WTC11 (cell line): ENCODE data around the gene CAMK2B. TPM values are rescaled to one million over a fixed set of nuclear protein-coding genes. Genes with fewer than 3 reads are reported as not detected.
A peak's percentile ranks its signal among the peaks of the same experiment; 100 is the strongest.

ENCODE experiments used
- ATAC-seq: fragments of 200-7000 bp; cut with Tn5 transposase; 2 replicates; pipeline ENCODE4 v1.10.0; 2021; ENCODE audit warnings: mild to moderate bottlenecking, moderate library complexity
- CTCF ChIA-PET: fragments of 300-600 bp; sonication (Branson Sonifier 250); formaldehyde crosslinking; loops from one replicate; lab custom pipeline; 2021; ENCODE audit warnings: antibody characterized with exemption; lab: Charles Lee
- POLR2A ChIA-PET: fragments of 350-600 bp; sonication (Branson Sonifier 250); formaldehyde crosslinking; loops from one replicate; lab custom pipeline; 2021; ENCODE audit warnings: antibody characterized with exemption; lab: Charles Lee
- DNase-seq: peaks from one replicate; pipeline ENCODE4 v3.0.0; 2021; ENCODE audit warnings: low spot score
- H3K27ac Mint-ChIP-seq: 2 replicates; pipeline ENCODE4 v1.8.0; 2021; ENCODE audit warnings: mixed read lengths
- H3K27me3 Mint-ChIP-seq: 2 replicates; pipeline ENCODE4 v1.8.0; 2021; ENCODE audit warnings: low read depth, mild to moderate bottlenecking, moderate library complexity, mixed read lengths
- H3K36me3 Mint-ChIP-seq: 2 replicates; pipeline ENCODE4 v1.8.0; 2021; ENCODE audit warnings: mixed read lengths
- H3K4me1 Mint-ChIP-seq: 2 replicates; pipeline ENCODE4 v1.8.0; 2022; ENCODE audit warnings: mixed read lengths
- H3K4me3 Mint-ChIP-seq: 2 replicates; pipeline ENCODE4 v1.8.0; 2021; ENCODE audit warnings: mild to moderate bottlenecking, moderate library complexity, mixed read lengths
- H3K9me3 Mint-ChIP-seq: 2 replicates; pipeline ENCODE4 v1.8.0; 2021; ENCODE audit warnings: mixed read lengths
- CREB1 ChIP-seq: sonication (generic); formaldehyde crosslinking; IDR thresholded peaks from 2 replicates; pipeline ENCODE4 v1.8.0; 2023; ENCODE audit warnings: mild to moderate bottlenecking, missing genetic modification reagents
- FOXP1 ChIP-seq: sonication (generic); formaldehyde crosslinking; IDR thresholded peaks from 2 replicates; pipeline ENCODE4 v1.8.0; 2022; ENCODE audit warnings: missing genetic modification reagents, mild to moderate bottlenecking, moderate library complexity, borderline replicate concordance
- GABPB1 ChIP-seq: sonication (generic); formaldehyde crosslinking; IDR thresholded peaks from 2 replicates; pipeline ENCODE4 v1.8.1; 2023; ENCODE audit warnings: mild to moderate bottlenecking, missing genetic modification reagents
- GRHL2 ChIP-seq: fragments of 250-450 bp; sonication (Bioruptor Pico); IDR thresholded peaks from 2 replicates; pipeline ENCODE4 v1.8.0; 2022; ENCODE audit warnings: mild to moderate bottlenecking, moderate library complexity; ENCODE audit not compliant: insufficient replicate concordance, severe bottlenecking
- IRF2 ChIP-seq: sonication (generic); formaldehyde crosslinking; IDR thresholded peaks from 2 replicates; pipeline ENCODE4 v1.8.0; 2022; ENCODE audit warnings: low read depth, missing genetic modification reagents, borderline replicate concordance
- JAZF1 ChIP-seq: fragments of 250-450 bp; sonication (Bioruptor Pico); IDR thresholded peaks from 2 replicates; pipeline ENCODE4 v1.9.0; 2021; ENCODE audit warnings: moderate library complexity, mild to moderate bottlenecking, inconsistent platforms
- KAT7 ChIP-seq: sonication (generic); formaldehyde crosslinking; IDR thresholded peaks from 2 replicates; pipeline ENCODE4 v1.8.1; 2023; ENCODE audit warnings: missing genetic modification reagents, mild to moderate bottlenecking, borderline replicate concordance
- MYBL2 ChIP-seq: sonication (generic); formaldehyde crosslinking; IDR thresholded peaks from 2 replicates; pipeline ENCODE4 v1.8.1; 2023; ENCODE audit warnings: mild to moderate bottlenecking, moderate library complexity, missing genetic modification reagents
- OVOL2 ChIP-seq: fragments of 250-450 bp; sonication (Bioruptor Pico); IDR thresholded peaks from 2 replicates; pipeline ENCODE4 v1.9.0; 2021; ENCODE audit warnings: mild to moderate bottlenecking, borderline replicate concordance
- PRRX2 ChIP-seq: fragments of 250-450 bp; sonication (Bioruptor Pico); IDR thresholded peaks from 2 replicates; pipeline ENCODE4 v1.8.0; 2021; ENCODE audit warnings: mild to moderate bottlenecking
- TEAD1 ChIP-seq: sonication (generic); formaldehyde crosslinking; IDR thresholded peaks from 2 replicates; pipeline ENCODE4 v1.8.0; 2022; ENCODE audit warnings: mild to moderate bottlenecking, missing genetic modification reagents
- TP53 ChIP-seq: sonication (generic); formaldehyde crosslinking; IDR thresholded peaks from 2 replicates; pipeline ENCODE4 v1.8.1; 2023; ENCODE audit warnings: mild to moderate bottlenecking, missing genetic modification reagents
- ZBTB21 ChIP-seq: sonication (generic); formaldehyde crosslinking; IDR thresholded peaks from 2 replicates; pipeline ENCODE4 v1.8.1; 2023; ENCODE audit warnings: mild to moderate bottlenecking, missing genetic modification reagents, borderline replicate concordance
- ZNF138 ChIP-seq: sonication (generic); formaldehyde crosslinking; conservative IDR thresholded peaks from 2 replicates; pipeline ENCODE4 v1.8.1; 2022; ENCODE audit warnings: mild to moderate bottlenecking, moderate library complexity, missing genetic modification reagents
- ZNF317 ChIP-seq: sonication (generic); formaldehyde crosslinking; IDR thresholded peaks from 2 replicates; pipeline ENCODE4 v1.8.1; 2023; ENCODE audit warnings: low read depth, mild to moderate bottlenecking, moderate library complexity, missing genetic modification reagents, borderline replicate concordance
- ZNF396 ChIP-seq: fragments of 250-450 bp; sonication (Bioruptor Pico); IDR thresholded peaks from 2 replicates; pipeline ENCODE4 v1.8.0; 2021; ENCODE audit warnings: mild to moderate bottlenecking, moderate library complexity, borderline replicate concordance
- ZNF416 ChIP-seq: fragments of 250-450 bp; sonication (Bioruptor Pico); IDR thresholded peaks from 2 replicates; pipeline ENCODE4 v1.9.0; 2021; ENCODE audit warnings: mild to moderate bottlenecking, inconsistent platforms
- total RNA-seq: library from RNA; stranded (reverse); gene quantifications from 3 replicates; pipeline ENCODE4 v1.2.3, GENCODE V29; 2021
- TF ChIP-seq, protein P1 (sequence below): sonication (generic); formaldehyde crosslinking; IDR thresholded peaks from 2 replicates; pipeline ENCODE4 v1.8.0; 2022; ENCODE audit warnings: mild to moderate bottlenecking, missing genetic modification reagents
- TF ChIP-seq, protein P2 (sequence below): sonication (generic); formaldehyde crosslinking; IDR thresholded peaks from 2 replicates; pipeline ENCODE4 v1.8.0; 2023; ENCODE audit warnings: missing genetic modification reagents
- TF ChIP-seq, protein P3 (sequence below): sonication (generic); formaldehyde crosslinking; IDR thresholded peaks from 2 replicates; pipeline ENCODE4 v1.8.1; 2022; ENCODE audit warnings: mild to moderate bottlenecking, moderate library complexity, missing genetic modification reagents
- TF ChIP-seq, protein P4 (sequence below): sonication (generic); formaldehyde crosslinking; IDR thresholded peaks from 2 replicates; pipeline ENCODE4 v1.8.1; 2022; ENCODE audit warnings: low read depth, missing genetic modification reagents, borderline replicate concordance
- TF ChIP-seq, protein P5 (sequence below): fragments of 200-600 bp; IDR thresholded peaks from 2 replicates; pipeline ENCODE4 v1.8.0; 2022; ENCODE audit warnings: antibody characterized with exemption
- TF ChIP-seq, protein P6 (sequence below): sonication (generic); formaldehyde crosslinking; IDR thresholded peaks from 2 replicates; pipeline ENCODE4 v1.8.1; 2023; ENCODE audit warnings: mild to moderate bottlenecking, missing genetic modification reagents

CAMK2B gene
- total RNA-seq, 1 experiment from 2014 or later: 0.44 TPM

DNA sequence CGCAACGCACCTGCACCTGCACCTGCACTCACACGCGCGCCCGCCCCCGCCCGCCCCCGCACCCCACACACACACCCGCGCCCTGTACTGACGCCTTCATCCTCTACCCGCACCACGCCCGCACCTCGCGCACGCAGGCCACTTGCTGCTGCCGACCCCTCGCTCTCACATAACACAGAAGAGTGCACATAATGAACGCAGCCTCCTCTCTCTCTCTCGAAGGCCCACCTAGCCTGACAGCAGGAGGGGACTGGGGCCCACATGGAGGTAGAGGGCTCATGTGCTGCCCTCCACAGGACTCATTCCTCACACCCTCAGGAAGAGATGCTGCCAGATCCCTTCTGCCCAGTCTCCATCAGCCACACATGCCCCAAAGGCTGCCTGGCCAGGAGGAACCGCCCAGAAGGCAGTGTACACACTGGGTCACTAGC lies 432 bp upstream of the CAMK2B start:
- peak overlapping the region; percentile 88 for H3K4me3 Mint-ChIP-seq

DNA sequence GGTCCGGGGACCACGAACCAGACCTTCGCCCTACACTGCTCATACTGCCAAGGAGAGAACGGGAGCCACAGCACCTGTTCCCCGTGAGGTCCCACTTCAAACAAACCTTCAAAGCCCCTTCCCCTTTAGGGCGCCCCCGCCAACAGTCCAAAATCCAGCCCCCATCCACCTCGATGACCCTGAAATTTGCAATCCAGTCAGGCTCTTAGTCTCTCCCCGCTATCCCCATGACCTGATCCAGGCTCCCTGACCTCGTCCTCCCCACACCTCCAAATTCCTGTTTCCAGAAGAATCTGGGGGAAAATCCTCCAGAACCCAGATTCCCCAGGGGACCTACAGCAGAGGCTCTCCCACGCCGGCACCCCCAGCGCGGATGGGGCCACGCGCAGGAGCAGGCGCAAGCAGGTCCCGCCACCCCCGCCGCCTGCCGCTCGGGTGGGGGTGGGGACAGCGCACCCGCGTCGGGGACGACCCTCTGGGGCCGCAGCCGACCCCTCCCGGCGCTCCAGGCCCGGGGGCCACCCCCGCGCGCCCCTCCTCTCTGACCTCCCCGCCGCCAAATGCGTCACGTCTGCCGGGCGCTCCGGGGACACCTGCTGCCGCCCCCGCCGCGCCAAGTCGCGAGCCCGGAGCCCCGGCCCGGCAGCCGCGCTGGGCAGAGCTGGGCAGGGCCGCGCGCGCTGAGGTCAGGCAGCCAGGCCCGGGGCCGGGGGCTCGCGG lies 753 bp downstream of the CAMK2B start:
- no peak for DNase-seq
- no peaks in the 10 kb centered on the region for H3K36me3 Mint-ChIP-seq
- H3K4me1 Mint-ChIP-seq: peaks cover 17% of the 10 kb centered on the region
- ChIA-PET CTCF (no interaction called here), POLR2A (no interaction called here)
- no peak for ATAC-seq
- peaks cover 62% of the 10 kb centered on the region for H3K27me3 Mint-ChIP-seq
- peaks cover 6% of the 10 kb centered on the region; the same call in 1 of the 2 replicates for H3K9me3 Mint-ChIP-seq
- H3K4me3 Mint-ChIP-seq: peak overlapping the region; percentile 69
- TF ChIP-seq ZNF317 (CRISPR knock-in tag) (no peak), IRF2 (CRISPR knock-in tag) (no peak), FOXP1 (CRISPR knock-in tag) (0 out of 2 replicates have a peak, but pooled peaks have one; percentile 19), ZNF396 (CRISPR knock-in tag) (no peak)
- TF ChIP-seq, protein P1, sequence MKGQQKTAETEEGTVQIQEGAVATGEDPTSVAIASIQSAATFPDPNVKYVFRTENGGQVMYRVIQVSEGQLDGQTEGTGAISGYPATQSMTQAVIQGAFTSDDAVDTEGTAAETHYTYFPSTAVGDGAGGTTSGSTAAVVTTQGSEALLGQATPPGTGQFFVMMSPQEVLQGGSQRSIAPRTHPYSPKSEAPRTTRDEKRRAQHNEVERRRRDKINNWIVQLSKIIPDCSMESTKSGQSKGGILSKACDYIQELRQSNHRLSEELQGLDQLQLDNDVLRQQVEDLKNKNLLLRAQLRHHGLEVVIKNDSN (CRISPR knock-in tag): no peak
- no peak overlapping the region for H3K27ac Mint-ChIP-seq

More for the DNA sequence above, 432 bp upstream of the CAMK2B start:
- TF ChIP-seq, protein P2, sequence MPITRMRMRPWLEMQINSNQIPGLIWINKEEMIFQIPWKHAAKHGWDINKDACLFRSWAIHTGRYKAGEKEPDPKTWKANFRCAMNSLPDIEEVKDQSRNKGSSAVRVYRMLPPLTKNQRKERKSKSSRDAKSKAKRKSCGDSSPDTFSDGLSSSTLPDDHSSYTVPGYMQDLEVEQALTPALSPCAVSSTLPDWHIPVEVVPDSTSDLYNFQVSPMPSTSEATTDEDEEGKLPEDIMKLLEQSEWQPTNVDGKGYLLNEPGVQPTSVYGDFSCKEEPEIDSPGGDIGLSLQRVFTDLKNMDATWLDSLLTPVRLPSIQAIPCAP: no peak
- TF ChIP-seq KAT7 (0 out of 2 replicates have a peak, but pooled peaks have one; percentile 43), ZNF138 (CRISPR knock-in tag) (no peak), JAZF1 (CRISPR knock-in tag) (no peak), OVOL2 (CRISPR knock-in tag) (no peak), ZNF416 (CRISPR knock-in tag) (0 out of 2 replicates have a peak, but pooled peaks have one; percentile 11), TEAD1 (no peak), GABPB1 (CRISPR knock-in tag) (no peak), CREB1 (CRISPR knock-in tag) (no peak)
- ChIA-PET POLR2A (no interaction called here), CTCF (no interaction called here)
- peaks cover 17% of the 10 kb centered on the region for H3K4me1 Mint-ChIP-seq
- peaks cover 65% of the 10 kb centered on the region for H3K27me3 Mint-ChIP-seq
- no peak overlapping the region for H3K27ac Mint-ChIP-seq
- H3K36me3 Mint-ChIP-seq: no peaks in the 10 kb centered on the region
- no peak for DNase-seq
- ATAC-seq: peak; percentile 71
- peaks cover 6% of the 10 kb centered on the region; the same call in 1 of the 2 replicates for H3K9me3 Mint-ChIP-seq

DNA sequence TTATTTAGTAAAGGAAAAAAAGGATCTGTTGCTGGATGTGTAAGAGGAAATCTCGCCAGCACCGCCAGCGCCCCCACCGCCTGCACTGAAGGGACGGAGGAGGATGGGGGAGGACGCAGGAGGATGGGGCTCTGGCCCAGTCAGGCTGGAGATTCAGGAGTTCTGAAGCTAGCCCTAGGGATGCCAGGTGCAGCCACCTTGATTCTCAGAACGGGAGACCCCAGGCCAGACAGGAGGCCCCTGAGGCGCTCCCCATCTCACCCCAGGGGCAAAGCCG lies 1.3 kb downstream of the CAMK2B start:
- ATAC-seq: 0 out of 2 replicates have a peak, but pooled peaks have one; percentile 8
- Mint-ChIP-seq H3K9me3 (peaks cover 6% of the 10 kb centered on the region; the same call in 1 of the 2 replicates), H3K4me3 (peak overlapping the region; percentile 69), H3K27ac (no peak overlapping the region), H3K27me3 (peaks cover 62% of the 10 kb centered on the region), H3K36me3 (no peaks in the 10 kb centered on the region), H3K4me1 (peaks cover 17% of the 10 kb centered on the region)
- ChIA-PET CTCF (no interaction called here), POLR2A (no interaction called here)
- no peak for DNase-seq
- no peak for TF ChIP-seq ZNF138 (CRISPR knock-in tag)
- TF ChIP-seq, protein P3, sequence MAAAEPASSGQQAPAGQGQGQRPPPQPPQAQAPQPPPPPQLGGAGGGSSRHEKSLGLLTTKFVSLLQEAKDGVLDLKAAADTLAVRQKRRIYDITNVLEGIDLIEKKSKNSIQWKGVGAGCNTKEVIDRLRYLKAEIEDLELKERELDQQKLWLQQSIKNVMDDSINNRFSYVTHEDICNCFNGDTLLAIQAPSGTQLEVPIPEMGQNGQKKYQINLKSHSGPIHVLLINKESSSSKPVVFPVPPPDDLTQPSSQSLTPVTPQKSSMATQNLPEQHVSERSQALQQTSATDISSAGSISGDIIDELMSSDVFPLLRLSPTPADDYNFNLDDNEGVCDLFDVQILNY (CRISPR knock-in tag): no peak
- no peak for TF ChIP-seq GRHL2 (CRISPR knock-in tag)
- TF ChIP-seq ZNF396 (CRISPR knock-in tag): no peak
- no peak for TF ChIP-seq MYBL2
- no peak for TF ChIP-seq ZBTB21 (CRISPR knock-in tag)
- TF ChIP-seq, protein P4, sequence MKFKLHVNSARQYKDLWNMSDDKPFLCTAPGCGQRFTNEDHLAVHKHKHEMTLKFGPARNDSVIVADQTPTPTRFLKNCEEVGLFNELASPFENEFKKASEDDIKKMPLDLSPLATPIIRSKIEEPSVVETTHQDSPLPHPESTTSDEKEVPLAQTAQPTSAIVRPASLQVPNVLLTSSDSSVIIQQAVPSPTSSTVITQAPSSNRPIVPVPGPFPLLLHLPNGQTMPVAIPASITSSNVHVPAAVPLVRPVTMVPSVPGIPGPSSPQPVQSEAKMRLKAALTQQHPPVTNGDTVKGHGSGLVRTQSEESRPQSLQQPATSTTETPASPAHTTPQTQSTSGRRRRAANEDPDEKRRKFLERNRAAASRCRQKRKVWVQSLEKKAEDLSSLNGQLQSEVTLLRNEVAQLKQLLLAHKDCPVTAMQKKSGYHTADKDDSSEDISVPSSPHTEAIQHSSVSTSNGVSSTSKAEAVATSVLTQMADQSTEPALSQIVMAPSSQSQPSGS: no peak
- TF ChIP-seq TEAD1: no peak
- TF ChIP-seq PRRX2 (CRISPR knock-in tag): no peak
- TF ChIP-seq, protein P5, sequence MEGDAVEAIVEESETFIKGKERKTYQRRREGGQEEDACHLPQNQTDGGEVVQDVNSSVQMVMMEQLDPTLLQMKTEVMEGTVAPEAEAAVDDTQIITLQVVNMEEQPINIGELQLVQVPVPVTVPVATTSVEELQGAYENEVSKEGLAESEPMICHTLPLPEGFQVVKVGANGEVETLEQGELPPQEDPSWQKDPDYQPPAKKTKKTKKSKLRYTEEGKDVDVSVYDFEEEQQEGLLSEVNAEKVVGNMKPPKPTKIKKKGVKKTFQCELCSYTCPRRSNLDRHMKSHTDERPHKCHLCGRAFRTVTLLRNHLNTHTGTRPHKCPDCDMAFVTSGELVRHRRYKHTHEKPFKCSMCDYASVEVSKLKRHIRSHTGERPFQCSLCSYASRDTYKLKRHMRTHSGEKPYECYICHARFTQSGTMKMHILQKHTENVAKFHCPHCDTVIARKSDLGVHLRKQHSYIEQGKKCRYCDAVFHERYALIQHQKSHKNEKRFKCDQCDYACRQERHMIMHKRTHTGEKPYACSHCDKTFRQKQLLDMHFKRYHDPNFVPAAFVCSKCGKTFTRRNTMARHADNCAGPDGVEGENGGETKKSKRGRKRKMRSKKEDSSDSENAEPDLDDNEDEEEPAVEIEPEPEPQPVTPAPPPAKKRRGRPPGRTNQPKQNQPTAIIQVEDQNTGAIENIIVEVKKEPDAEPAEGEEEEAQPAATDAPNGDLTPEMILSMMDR: no peak
- TF ChIP-seq TP53 (CRISPR knock-in tag): no peak
- TF ChIP-seq, protein P6, sequence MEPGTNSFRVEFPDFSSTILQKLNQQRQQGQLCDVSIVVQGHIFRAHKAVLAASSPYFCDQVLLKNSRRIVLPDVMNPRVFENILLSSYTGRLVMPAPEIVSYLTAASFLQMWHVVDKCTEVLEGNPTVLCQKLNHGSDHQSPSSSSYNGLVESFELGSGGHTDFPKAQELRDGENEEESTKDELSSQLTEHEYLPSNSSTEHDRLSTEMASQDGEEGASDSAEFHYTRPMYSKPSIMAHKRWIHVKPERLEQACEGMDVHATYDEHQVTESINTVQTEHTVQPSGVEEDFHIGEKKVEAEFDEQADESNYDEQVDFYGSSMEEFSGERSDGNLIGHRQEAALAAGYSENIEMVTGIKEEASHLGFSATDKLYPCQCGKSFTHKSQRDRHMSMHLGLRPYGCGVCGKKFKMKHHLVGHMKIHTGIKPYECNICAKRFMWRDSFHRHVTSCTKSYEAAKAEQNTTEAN (CRISPR knock-in tag): no peak
